Mammary microvascular endothelial cell (primary cell): ENCODE data around the gene TMEM178A. TPM values are rescaled to one million over a fixed set of nuclear protein-coding genes. Genes with fewer than 3 reads are reported as not detected.

Experiments used
- total RNA-seq: library from RNA; depleted of rRNA; stranded (reverse); fragments of >200 nt; gene quantifications from 2 replicates; pipeline ENCODE4 v1.2.3, GENCODE V29; 2015

Gene TMEM178A
- total RNA-seq, result not detected in 2 replicates

GRCh38 chr2:39665811-39666490 lies at the start of gene TMEM178A:
Gene TMEM178A (plus strand): TSS chr2:39665917. CDS start chr2:39665975, 58 bp downstream.

Other genes starting within 250 kb of the TMEM178A start
- gene MAP4K3, start 228.6 kb upstream of the TMEM178A start, total RNA-seq, result 16.2 and 24.6 TPM in 2 replicates
- 6.2 and 8.3 TPM in 2 replicates for gene THUMPD2, start 113.3 kb downstream of the TMEM178A start, total RNA-seq